Lower leg skin (tissue), 4 donors: ENCODE measurements around the gene CMIP. TPM values are rescaled to one million over a fixed set of nuclear protein-coding genes. Genes with fewer than 3 reads are reported as not detected.

Source experiments
- DNase-seq, 2 donors: peaks; one replicate each; pipeline ENCODE4 v3.0.0-alpha.2; 2019; ENCODE audit warnings: low spot score in 2 of 2
- H3K4me3 ChIP-seq: fragments of 200-600 bp; sonication (generic); 2 replicates; pipeline ENCODE4 v1.5.1; 2017; ENCODE audit warnings: mild to moderate bottlenecking, low read depth; ENCODE audit not compliant: poor library complexity, severe bottlenecking
- POLR2A ChIP-seq, 2 donors: fragments of 450-650 bp; IDR thresholded peaks; one replicate each; pipeline ENCODE4 v1.6.1; 2016 to 2017; ENCODE audit warnings: antibody characterized with exemption in 2 of 2, mild to moderate bottlenecking in 1 of 2, moderate library complexity in 1 of 2
- WGBS, 2 donors: methylation state at CpG; one replicate each; pipeline ENCODE4 v1.1.5; 2018; 5-methylcytosine and 5-hydroxymethylcytosine counted together
- intact Hi-C: fragments of 100-400 bp; cut with DNase I; formaldehyde crosslinking; loops from one replicate; pipeline ENCODE4 v1.15.0; 2023; ENCODE audit warnings: low total_unique reads
- total RNA-seq, 4 donors: library from RNA; depleted of rRNA; stranded (reverse); fragments of >200 nt; gene quantifications; one replicate each; pipeline ENCODE4 v1.1.0, GENCODE V29; 2016
- TF ChIP-seq, protein P1 (sequence below), 3 donors: fragments of 450-650 bp; IDR thresholded peaks; one replicate each; pipeline ENCODE4 v1.5.1; 2016; ENCODE audit warnings: antibody characterized with exemption in 3 of 3, mild to moderate bottlenecking in 3 of 3, moderate library complexity in 2 of 3

CMIP gene
- total RNA-seq, 4 donors from 2014 or later: 53.7 to 115 (median 77.4) TPM

- WGBS, 2 donors: 89 to 92% methylated on average over 15 of the region's 15 CpGs
- intact Hi-C loops: no loop called here
Measured at GRCh38 chr16:81514568-81515258, 70.1 kb downstream of the CMIP start.

GRCh38 chr16:81515281-81515680, 70.7 kb downstream of the CMIP start:
- WGBS, 2 donors: 47 to 60% methylated on average over 11 of the region's 11 CpGs
- TF ChIP-seq POLR2A (IDR thresholded peaks at IDR 0.05): no peak
- TF ChIP-seq, protein P1, sequence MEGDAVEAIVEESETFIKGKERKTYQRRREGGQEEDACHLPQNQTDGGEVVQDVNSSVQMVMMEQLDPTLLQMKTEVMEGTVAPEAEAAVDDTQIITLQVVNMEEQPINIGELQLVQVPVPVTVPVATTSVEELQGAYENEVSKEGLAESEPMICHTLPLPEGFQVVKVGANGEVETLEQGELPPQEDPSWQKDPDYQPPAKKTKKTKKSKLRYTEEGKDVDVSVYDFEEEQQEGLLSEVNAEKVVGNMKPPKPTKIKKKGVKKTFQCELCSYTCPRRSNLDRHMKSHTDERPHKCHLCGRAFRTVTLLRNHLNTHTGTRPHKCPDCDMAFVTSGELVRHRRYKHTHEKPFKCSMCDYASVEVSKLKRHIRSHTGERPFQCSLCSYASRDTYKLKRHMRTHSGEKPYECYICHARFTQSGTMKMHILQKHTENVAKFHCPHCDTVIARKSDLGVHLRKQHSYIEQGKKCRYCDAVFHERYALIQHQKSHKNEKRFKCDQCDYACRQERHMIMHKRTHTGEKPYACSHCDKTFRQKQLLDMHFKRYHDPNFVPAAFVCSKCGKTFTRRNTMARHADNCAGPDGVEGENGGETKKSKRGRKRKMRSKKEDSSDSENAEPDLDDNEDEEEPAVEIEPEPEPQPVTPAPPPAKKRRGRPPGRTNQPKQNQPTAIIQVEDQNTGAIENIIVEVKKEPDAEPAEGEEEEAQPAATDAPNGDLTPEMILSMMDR (IDR thresholded peaks at IDR 0.05): no peak
- no peak for DNase-seq
- intact Hi-C loops: no loop called here
- no peak overlapping the region for H3K4me3 ChIP-seq

More at GRCh38 chr16:81514568-81515258, 70.1 kb downstream of the CMIP start:
- no peak overlapping the region for H3K4me3 ChIP-seq
- TF ChIP-seq, protein P1 (IDR thresholded peaks at IDR 0.05): no peak
- TF ChIP-seq POLR2A (IDR thresholded peaks at IDR 0.05): no peak
- no peak for DNase-seq

DNA sequence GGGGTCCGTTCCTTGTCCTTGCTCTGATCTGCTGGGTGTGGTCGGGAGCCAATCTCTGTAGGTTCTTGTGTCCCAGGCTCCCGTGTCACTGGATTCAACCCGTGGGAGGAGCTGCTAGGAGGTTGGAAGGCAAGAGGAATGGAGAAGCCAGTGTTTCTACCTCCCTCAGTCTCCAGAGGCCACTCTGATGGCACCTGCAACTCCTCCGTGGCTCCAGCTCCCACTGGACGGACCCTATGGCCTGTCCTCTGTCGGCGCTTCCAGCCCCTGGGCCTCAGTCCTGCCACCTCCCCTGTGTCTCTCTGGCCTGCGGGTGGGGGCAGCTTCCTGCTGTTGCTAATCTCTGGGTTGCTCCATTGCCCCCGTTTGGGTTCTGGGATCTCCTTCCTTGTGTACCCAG, 71.1 kb downstream of the CMIP start:
- H3K4me3 ChIP-seq: no peak overlapping the region
- no peak for TF ChIP-seq POLR2A (IDR thresholded peaks at IDR 0.05)
- 60 to 76% methylated on average over 9 to 10 of the region's 10 CpGs for WGBS, 2 donors
- no peak for DNase-seq
- intact Hi-C loops: no loop called here

- H3K4me3 ChIP-seq: no peak overlapping the region
- intact Hi-C loops: no loop called here
- WGBS, 2 donors: 83 to 84% methylated on average over 14 of the region's 14 CpGs
- no peak for TF ChIP-seq POLR2A (IDR thresholded peaks at IDR 0.05)
- TF ChIP-seq, protein P1 (IDR thresholded peaks at IDR 0.05): no peak
- no peak for DNase-seq
Measured at GRCh38 chr16:81516478-81517149, 72.0 kb downstream of the CMIP start.

DNA sequence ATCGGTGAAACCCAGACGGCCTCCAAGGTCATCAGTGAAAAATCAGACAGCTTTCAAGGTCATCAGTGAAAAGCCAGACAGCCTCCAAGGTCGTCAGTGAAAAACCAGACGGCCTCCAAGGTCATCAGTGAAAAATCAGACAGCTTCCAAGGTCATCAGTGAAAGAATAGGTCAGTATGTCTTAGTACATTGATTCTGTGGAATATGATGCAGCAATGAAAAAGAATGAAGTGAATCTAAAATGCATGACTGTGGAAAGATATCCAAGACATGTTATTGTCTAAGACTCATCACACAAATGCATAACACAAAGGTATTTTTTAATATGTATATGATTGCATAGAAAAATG, 72.5 kb downstream of the CMIP start:
- TF ChIP-seq POLR2A (IDR thresholded peaks at IDR 0.05): no peak
- TF ChIP-seq, protein P1 (IDR thresholded peaks at IDR 0.05): no peak
- DNase-seq: no peak
- H3K4me3 ChIP-seq: no peak overlapping the region
- 85 to 91% methylated on average over 4 of the region's 4 CpGs for WGBS, 2 donors
- intact Hi-C loops: no loop called here

DNA sequence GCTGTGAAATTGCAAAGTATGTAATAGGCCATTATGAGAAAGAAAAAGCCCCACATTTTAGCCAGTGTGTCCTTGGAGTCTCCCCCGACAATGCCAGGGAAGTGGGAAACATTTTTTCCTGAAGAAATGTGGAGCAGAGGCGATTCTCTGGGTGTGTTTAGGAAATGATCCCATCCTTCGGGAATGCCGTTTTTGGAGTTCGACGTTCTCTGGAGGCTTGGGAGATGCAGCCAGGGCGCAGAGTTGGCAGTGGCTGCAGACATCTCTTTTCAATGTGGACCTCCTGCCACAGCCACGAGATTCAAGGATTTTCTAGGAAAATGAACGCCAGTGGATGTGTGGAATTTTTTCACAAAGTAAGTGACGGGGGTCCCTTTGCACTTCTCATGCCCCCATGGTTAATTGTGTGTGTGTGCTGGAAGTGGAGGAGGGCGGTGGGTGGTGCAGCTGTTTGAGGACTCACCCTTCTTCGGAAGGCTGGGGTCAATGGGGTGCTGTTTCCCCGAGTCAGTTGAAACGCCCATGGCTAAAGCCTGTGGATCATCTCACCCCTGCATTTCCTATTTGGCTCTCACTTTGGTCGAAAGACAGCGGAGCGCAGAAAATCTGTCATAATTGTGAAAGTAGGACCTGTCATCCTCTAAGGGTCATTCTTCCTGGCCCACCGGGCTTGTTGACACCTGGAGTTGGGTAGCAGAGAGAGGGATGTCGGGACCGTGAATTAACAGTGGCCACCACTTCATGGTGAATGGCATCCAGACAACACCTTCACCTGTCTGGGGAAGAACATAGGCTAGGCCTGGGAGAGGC, 73.2 kb downstream of the CMIP start:
- H3K4me3 ChIP-seq: no peak overlapping the region
- intact Hi-C loops: no loop called here
- DNase-seq: peak in 1 of 2 donors; percentile 81
- WGBS, 2 donors: 68 to 71% methylated on average over 20 of the region's 20 CpGs
- TF ChIP-seq POLR2A (IDR thresholded peaks at IDR 0.05): no peak
- TF ChIP-seq, protein P1 (IDR thresholded peaks at IDR 0.05): no peak
